ENCODE measurements around the gene JMJD8. TPM values are rescaled to one million over a fixed set of nuclear protein-coding genes. Genes with fewer than 3 reads are reported as not detected.

JMJD8 gene
- total and polyA plus RNA-seq, 10 of the 15 experiments (the other 5 are each of a cell fraction or from before 2014, with no cell fraction given) = 1.00 to 50.4 (median 30.7) TPM

DNA sequence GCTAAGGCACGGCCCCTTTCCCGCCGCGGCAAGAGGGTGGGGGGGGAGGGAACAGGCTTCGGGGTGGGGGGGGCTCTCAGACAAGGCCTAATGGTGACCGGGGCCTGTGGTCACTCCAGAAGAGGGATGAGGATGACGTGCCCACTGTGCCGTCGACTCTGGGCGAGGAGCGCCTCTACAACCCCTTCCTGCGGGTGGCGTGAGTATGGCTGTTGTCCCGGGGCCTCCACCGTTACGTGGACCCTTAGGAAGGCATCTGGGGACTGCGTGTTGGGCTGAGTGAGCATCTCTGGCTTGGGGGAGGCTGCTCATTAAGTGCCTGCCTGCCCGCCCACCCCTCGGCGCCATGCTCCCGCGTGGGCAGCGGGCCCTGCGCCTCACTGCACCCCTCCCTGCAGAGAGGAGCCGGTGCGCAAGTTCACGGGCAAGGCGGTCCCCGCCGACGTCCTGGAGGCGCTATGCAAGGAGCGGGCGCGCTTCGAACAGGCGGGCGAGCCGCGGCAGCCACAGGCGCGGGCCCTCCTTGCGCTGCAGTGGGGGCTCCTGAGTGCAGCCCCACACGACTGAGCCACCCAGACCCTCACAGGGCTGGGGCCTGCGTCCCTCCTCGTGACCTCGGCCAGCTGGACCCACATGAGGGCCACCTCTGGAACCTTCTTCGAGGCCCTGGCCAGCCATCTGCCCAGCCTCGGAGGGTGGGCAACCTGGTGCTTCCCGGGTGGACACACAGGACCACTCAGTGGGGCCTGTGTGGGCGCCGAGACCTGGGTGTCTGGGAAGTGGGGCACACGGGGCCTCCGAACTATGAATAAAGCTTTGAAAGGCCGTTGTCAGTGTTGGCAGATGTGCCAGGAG is 45.0 kb upstream of the JMJD8 start:
- in situ Hi-C loops (cut with MboI) = no loop called here
- ATAC-seq (no peak), DNase-seq (ENCODE audit: low read depth, low spot score) (no peak), FAIRE-seq (no peak)
- no peak overlapping the region for H2AFZ ChIP-seq (ENCODE audit: control insufficient read depth, low read depth, low read length)
- TSS peak; percentile 61 for BruUV-seq (replicated peaks)
- ChIA-PET SMC1A (ENCODE audit: uncharacterized antibody, unreplicated experiment) (no interaction called here), RAD21 (ENCODE audit: unreplicated experiment) (interaction anchor here (1.5 kb wide), 1 partner anchor 17 kb away, joined by 4 read pairs; no protein-coding TSS in a partner anchor), POLR2A (interaction anchor here (1.4 to 6.3 kb wide), 2 partner anchors 8 to 9 kb away, joined by 6 to 60 read pairs; partner anchors contain the start of genes ANTKMT and CIAO3), CTCF (interaction anchor here (0.7 to 1.4 kb wide), 2 partner anchors 9 to 12 kb away, joined by 4 to 6 read pairs; partner anchors contain the start of gene CIAO3)
- H3K27me3 ChIP-seq (replicated peaks in 1 of 2; ENCODE audit: control insufficient read depth in 2 of 2, insufficient read depth in 2 of 2, low read length in 1 of 2) = no peaks in the 10 kb centered on the region
- no peak for TF ChIP-seq RFX5 (IDR thresholded peaks at IDR 0.05; ENCODE audit: low read depth, low read length)
- no peak for TF ChIP-seq SMC3 (IDR thresholded peaks at IDR 0.05; ENCODE audit: borderline replicate concordance, low read length)
- TF ChIP-seq, protein P1, sequence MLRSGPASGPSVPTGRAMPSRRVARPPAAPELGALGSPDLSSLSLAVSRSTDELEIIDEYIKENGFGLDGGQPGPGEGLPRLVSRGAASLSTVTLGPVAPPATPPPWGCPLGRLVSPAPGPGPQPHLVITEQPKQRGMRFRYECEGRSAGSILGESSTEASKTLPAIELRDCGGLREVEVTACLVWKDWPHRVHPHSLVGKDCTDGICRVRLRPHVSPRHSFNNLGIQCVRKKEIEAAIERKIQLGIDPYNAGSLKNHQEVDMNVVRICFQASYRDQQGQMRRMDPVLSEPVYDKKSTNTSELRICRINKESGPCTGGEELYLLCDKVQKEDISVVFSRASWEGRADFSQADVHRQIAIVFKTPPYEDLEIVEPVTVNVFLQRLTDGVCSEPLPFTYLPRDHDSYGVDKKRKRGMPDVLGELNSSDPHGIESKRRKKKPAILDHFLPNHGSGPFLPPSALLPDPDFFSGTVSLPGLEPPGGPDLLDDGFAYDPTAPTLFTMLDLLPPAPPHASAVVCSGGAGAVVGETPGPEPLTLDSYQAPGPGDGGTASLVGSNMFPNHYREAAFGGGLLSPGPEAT (IDR thresholded peaks at IDR 0.05; ENCODE audit: low read depth) = no peak
- TF ChIP-seq, protein P2, sequence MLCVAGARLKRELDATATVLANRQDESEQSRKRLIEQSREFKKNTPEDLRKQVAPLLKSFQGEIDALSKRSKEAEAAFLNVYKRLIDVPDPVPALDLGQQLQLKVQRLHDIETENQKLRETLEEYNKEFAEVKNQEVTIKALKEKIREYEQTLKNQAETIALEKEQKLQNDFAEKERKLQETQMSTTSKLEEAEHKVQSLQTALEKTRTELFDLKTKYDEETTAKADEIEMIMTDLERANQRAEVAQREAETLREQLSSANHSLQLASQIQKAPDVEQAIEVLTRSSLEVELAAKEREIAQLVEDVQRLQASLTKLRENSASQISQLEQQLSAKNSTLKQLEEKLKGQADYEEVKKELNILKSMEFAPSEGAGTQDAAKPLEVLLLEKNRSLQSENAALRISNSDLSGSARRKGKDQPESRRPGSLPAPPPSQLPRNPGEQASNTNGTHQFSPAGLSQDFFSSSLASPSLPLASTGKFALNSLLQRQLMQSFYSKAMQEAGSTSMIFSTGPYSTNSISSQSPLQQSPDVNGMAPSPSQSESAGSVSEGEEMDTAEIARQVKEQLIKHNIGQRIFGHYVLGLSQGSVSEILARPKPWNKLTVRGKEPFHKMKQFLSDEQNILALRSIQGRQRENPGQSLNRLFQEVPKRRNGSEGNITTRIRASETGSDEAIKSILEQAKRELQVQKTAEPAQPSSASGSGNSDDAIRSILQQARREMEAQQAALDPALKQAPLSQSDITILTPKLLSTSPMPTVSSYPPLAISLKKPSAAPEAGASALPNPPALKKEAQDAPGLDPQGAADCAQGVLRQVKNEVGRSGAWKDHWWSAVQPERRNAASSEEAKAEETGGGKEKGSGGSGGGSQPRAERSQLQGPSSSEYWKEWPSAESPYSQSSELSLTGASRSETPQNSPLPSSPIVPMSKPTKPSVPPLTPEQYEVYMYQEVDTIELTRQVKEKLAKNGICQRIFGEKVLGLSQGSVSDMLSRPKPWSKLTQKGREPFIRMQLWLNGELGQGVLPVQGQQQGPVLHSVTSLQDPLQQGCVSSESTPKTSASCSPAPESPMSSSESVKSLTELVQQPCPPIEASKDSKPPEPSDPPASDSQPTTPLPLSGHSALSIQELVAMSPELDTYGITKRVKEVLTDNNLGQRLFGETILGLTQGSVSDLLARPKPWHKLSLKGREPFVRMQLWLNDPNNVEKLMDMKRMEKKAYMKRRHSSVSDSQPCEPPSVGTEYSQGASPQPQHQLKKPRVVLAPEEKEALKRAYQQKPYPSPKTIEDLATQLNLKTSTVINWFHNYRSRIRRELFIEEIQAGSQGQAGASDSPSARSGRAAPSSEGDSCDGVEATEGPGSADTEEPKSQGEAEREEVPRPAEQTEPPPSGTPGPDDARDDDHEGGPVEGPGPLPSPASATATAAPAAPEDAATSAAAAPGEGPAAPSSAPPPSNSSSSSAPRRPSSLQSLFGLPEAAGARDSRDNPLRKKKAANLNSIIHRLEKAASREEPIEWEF (IDR thresholded peaks at IDR 0.05; ENCODE audit: insufficient replicate concordance, low read depth, low read length) = no peak
- no peak for TF ChIP-seq ZNF217 (IDR thresholded peaks at IDR 0.05)
- TF ChIP-seq NFIC (IDR thresholded peaks at IDR 0.05; ENCODE audit: low read depth, low read length) = no peak
- TF ChIP-seq, protein P3, sequence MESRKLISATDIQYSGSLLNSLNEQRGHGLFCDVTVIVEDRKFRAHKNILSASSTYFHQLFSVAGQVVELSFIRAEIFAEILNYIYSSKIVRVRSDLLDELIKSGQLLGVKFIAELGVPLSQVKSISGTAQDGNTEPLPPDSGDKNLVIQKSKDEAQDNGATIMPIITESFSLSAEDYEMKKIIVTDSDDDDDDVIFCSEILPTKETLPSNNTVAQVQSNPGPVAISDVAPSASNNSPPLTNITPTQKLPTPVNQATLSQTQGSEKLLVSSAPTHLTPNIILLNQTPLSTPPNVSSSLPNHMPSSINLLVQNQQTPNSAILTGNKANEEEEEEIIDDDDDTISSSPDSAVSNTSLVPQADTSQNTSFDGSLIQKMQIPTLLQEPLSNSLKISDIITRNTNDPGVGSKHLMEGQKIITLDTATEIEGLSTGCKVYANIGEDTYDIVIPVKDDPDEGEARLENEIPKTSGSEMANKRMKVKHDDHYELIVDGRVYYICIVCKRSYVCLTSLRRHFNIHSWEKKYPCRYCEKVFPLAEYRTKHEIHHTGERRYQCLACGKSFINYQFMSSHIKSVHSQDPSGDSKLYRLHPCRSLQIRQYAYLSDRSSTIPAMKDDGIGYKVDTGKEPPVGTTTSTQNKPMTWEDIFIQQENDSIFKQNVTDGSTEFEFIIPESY (IDR thresholded peaks at IDR 0.05) = no peak
- H3K9me3 ChIP-seq (replicated peaks; ENCODE audit: control insufficient read depth, insufficient read depth, low read length) = no peaks in the 10 kb centered on the region
- peaks cover 2 to 3% of the 10 kb centered on the region in 2 experiments; a peak in 3 of 4 replicates for H3K36me3 ChIP-seq (ENCODE audit: control insufficient read depth in 2 of 2, insufficient read depth in 2 of 2, low read length in 1 of 2)
- peaks cover 11% of the 10 kb centered on the region for H3K4me1 ChIP-seq (ENCODE audit: control insufficient read depth, insufficient read depth, low read length)
- 69% methylated on average over 51 of the region's 55 CpGs for WGBS (ENCODE audit: insufficient coverage, insufficient replicate concordance, low lambda C conversion rate, missing lambda C conversion rate)
- no peak overlapping the region for H3K27ac ChIP-seq (ENCODE audit: control insufficient read depth, insufficient read depth)
- H3K9ac ChIP-seq (ENCODE audit: control insufficient read depth, insufficient read depth, low read length) = no peak overlapping the region
- H3K79me2 ChIP-seq (ENCODE audit: control insufficient read depth, insufficient read depth, low read length) = no peaks in the 10 kb centered on the region; the same call in 1 of the 2 replicates
- intact Hi-C loops (cut with micrococcal nuclease; ENCODE audit: unreplicated experiment) = no loop called here
- no peak overlapping the region for H3K4me3 ChIP-seq
- no peaks in the 10 kb centered on the region for H4K20me1 ChIP-seq (ENCODE audit: control insufficient read depth, insufficient read depth)
- peak overlapping the region; percentile 90; the same call in 1 of the 2 replicates for H3K4me2 ChIP-seq (ENCODE audit: control insufficient read depth, insufficient read depth)
